Activated CD4-positive, alpha-beta T cell treated with anti-CD3 and anti-CD28 coated beads, Interleukin-2, amount 50 U/mL, for 1 hour (primary cell): ENCODE data around the gene SLC8A3.

Source experiments
- DNase-seq: peaks from one replicate; pipeline ENCODE4 v3.0.0-alpha.2; 2020

SLC8A3 gene

DNA sequence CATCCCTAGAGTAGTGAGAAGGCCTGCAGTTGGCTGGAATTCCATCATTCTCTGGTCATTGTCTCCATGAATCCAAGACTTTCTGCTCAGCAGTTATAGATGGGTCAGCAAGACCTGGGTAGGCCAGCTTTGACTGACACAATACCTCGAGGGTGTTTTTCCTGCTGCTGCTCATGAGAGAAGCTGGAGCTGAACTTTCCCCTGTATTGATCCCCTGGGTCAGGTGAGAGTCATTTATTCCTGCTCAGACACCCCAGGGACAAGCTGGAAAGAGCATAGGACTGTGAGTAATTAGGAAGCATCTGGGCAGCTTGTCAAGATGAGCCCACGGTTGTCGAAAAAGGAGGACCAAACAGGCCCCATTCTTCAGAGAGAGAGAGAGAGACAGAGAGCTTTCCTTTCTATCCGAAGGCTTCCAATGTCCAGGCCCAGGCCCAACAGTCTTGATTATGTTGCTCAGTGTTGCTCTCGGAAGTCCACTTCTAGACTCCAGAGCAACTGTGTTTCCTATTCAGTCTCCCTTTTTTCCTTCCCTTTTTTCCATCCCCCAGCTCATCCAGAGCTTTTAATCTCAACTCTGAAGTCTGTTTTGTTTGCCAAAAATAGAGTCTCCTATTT is 131.1 kb downstream of the SLC8A3 start:
- DNase-seq: no peak

DNA sequence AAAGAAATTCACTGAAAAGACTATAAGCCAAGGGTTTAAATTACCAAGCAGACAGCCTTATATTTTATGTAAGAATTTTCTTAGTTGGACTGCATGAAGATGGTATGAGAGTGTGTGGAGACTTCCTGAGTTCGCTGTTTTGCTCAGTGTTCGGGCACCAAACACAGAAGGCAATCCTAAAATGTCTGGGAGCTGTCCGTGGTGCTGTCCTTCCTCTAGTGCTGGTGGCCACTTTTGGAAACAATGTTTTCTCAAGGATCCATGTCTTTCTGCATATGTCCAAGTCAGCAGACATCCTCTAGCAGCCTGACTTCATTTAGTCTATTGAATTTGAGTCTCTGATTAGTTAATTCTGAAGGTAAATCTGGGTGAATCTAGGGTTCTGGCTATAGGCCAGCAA is 135.8 kb downstream of the SLC8A3 start:
- DNase-seq: no peak

DNA sequence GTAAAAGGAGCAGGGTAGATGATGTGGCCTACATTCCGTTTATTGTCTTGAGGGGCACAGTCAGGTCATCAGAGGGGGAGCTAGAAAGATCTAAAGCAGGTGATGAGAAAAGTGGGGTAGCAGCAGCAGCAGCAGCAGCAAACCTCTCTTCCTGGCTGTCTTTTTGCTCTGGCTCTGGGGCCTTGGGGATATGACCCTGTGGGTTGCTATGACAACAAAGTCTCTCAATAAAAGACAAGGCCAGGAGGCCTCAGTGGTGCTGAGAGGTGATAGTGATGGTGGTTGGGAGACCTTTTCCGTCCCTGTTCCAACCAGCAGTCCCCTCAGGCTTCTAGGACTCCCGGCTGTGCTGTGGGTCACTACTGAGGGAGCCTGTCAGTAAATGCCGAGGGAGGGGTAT is 138.6 kb downstream of the SLC8A3 start:
- DNase-seq: no peak

DNA sequence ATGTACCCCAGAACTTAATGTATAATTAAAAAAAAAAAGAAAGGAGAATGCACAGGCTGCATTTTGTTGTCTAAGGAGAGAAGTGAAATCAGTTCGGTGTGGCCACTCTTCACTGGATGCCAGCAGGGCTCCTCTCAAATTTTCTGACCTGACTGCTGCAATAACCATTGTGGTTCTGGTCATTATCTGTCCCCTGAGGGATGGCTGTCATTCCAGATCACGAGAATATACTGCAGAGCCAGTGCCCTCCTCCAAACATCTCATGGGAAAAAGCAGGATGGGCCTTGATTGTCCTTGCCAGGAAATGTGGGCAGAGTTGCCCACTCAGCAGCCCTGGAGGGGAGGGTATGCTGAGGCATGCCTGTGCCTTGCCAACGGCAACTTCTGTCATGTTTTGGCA is 139.1 kb downstream of the SLC8A3 start:
- no peak for DNase-seq

DNA sequence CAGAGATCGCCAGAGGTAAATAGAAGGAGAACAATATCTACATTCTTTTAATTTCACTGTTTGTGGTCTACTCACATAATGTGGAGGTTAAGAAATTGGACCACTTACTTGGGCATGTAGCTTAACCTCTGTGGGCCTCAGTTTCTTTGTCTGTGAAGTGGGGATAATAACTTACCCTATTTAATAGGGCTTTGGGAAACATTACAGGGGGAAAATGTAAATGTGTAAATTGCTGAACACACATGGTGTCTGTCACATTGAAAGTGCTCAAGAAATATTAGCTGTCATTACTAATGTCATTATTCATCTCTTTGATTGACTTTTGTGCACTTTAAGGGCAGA is 140.5 kb downstream of the SLC8A3 start:
- DNase-seq: no peak

DNA sequence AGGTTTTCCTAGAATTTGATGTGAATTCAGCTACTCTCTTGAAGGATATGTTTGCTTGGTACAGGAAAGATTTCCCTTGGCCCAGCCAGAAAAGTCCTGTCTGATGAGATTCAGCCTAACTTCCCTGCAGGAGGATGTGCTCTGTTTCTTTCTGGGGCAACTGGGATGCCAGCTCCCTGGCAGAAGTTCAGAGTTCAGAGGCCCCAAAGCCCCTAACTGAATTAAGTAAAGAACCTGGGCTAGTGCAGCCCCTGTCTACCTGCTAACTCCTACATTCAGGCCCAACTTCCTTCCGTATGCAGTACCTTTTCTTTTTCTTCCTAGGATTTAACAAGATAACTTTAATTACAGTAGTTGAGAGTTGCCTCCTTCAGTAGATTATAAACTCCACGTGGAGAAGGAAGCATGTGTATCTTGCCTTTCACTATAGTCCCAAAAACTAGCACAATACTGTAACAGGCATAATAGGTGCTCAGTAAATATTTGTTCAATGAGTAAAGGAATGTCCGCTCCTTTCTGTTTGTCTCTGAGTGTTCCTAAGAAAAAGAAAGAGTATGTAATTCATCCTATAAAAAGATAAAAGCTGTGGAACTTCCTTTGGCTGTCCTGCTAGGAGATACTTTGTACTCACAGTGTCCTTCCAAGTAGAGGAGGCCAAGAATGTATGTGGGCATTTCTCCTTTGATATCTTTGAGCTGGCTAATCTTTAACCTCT is 141.0 kb downstream of the SLC8A3 start:
- no peak for DNase-seq

DNA sequence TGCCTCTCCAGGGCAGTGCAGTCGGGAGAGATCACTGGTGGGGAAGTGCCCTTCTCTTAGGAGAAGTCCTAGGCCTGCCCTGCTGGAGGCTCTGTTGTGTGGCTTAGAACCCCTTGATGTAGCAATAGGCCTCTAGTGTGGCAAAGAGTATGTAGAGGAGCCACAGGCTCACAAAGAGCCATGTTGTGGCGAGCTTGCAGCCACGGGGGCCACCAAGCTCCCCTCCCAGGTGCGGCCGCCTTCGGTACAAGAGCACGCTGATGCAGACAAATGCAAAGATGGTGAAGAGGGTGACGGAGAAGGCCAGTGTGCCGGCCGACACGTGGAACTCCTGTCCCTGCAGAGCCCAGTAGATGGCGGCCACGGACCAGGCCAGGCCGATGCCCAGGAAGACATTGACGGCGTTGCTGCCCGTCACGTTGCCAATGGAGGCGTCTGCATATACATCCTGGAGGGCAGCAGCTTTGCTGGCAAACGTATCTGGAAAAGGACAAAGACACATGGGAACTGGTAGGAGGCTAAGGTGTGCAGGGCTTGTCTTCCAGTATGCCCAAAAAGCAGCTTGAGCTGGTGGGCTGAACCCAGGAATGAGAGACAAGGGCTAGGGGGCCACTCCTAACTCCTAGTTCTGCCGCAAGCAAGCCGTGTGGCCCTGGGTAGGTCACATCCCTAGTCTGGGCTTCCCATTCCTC is 142.8 kb downstream of the SLC8A3 start:
- DNase-seq: no peak

DNA sequence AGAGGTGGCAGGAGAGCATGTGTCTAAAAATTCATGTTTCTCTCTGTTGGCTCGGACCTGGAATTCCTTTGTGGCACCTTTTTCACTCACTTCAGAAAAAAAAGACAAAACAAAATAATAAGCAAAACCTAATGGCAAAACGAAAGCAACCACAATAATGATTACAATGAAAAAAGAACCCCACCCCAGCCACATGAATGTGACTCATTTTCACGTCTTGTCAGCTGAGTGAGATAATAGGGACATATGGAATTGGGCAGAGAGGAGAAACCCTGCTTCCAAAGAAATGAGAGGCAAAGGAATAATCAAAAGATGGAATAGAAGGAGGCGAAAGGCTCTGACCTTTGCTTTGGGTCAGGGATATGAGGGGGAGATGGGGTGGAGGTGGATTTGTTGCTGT is 143.4 kb downstream of the SLC8A3 start:
- DNase-seq: no peak

DNA sequence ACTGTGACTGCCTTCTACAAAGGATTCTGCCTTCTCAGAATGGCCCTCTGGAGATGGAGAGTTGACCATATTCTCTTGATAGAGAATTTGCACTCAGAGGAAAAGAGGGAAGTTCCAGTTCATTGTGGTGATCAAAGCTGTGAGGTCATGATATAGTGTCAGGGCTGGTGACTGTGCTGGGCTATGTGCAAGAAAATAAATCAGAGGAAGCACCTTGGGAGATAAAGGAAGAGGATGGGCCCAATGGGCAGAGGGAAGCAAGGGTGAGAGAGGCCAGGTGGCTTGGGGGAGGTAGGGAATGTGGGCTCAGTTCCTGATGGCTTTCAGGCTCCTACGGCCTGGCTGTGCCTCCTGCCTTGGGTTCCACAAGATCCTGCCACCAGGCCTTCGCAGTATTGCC is 145.8 kb downstream of the SLC8A3 start:
- DNase-seq: no peak

DNA sequence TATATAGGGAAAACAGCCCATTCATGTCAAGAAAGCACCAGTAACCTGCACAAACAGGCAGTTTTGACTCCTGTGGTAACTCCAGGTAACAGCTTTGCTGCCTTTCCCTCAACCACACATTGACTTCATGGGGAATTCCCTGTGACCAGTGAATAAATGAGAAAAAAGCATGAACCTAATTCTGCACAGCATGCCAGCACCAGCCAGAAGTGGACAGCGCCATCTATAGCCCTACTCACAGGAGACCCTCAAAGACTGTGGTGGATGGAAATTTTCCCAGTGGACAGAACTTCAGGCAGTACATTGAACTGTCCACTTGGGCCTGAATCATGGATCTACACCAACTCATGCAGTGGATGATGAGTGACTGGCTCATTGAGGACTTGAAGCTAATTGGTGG is 152.1 kb downstream of the SLC8A3 start:
- no peak for DNase-seq

DNA sequence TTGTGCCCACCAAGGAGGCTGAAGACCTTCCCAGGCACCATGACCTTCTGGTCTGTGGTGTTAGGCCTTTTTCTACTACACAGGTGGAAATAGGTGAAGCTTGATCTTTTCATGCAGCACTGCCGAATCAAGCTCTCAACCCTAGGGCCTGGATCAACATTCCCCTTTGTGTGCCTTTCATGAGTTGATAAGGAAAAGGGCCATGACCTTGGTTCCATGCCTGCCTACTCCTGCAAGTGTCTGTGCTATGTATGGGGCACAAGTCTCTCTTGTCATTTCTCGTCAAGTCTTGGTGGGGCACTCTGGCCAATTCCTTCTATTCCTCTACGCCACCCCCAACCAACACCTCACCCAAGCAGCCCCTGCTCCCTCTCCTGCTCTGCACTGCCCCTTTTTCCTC is 154.5 kb downstream of the SLC8A3 start:
- no peak for DNase-seq

DNA sequence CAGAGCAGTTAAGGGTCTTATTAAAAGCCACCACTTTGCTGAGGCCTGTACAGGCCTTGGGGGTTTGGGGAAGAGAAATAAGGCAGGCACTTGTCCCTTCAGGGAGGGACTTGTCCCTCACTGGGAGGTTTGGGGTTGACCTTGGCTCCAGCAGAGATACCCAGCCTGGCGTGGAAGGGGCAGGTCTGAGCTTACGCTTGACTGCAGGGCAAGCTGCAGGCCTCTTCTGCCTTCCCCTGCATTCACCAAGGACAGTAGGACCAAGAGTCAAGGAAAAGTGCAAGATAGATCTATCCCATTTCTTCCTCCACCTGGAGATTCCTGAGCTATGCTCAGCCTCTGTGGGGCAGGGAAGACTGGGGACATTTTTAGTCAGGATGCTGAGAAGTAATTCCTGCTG is 155.2 kb downstream of the SLC8A3 start:
- DNase-seq: no peak

DNA sequence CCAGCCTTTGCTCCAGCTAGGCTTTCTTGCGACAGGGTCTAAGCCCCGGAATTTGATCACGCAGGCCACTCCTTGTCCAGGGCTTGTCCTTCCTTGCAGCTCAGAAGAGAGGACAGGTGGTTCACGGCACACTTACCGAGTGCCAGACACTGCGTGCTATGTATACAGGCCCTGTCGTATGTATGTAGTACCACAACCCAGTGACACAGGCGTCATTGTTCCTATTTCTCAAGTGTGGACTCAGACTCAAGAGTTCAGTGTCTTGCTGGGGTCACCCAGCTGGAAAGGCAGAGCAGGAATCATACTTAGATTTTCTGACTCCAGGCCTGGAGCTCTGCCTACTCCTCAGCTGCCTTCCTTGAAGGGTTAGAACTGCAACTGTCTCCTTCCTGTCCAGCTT is 155.6 kb downstream of the SLC8A3 start:
- DNase-seq: no peak

DNA sequence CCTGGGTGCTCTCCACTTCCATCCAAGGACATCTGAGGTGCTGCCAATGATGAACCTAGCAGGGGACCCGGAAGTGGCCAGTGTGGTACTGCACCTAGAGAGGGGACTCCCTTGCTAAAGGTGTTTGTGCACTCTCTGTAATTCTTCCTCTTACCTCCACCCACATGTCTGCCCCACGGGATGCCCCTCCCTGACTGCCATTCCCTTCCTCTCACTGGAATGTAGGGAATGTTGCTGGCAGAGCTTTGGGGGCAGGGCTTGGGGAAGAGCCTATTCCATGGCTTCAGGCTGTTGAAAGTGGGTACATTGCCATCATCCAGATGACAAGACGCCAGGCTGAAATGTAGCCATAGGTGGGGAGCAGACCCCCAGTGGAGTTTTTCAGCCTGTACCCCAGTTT is 156.3 kb downstream of the SLC8A3 start:
- no peak for DNase-seq

DNA sequence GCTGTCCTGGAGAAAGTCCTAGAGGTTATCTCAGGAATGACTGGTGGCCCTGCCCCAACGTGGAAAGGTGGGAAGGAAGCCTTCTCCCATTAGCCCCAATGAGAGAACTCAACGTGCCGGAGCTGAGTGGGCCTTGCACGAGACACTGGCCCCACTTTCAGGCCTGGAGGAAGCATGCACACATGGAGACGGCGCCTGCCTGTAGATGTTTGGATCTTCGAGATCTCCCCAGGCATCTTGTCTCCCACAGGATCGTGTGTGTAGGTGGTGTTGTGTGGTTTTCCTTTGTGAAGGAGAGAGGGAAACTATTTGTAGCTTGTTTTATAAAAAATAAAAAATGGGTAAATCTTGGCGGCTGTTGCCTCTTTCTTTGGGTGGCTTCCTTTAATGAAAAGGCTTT is 156.7 kb downstream of the SLC8A3 start:
- no peak for DNase-seq

DNA sequence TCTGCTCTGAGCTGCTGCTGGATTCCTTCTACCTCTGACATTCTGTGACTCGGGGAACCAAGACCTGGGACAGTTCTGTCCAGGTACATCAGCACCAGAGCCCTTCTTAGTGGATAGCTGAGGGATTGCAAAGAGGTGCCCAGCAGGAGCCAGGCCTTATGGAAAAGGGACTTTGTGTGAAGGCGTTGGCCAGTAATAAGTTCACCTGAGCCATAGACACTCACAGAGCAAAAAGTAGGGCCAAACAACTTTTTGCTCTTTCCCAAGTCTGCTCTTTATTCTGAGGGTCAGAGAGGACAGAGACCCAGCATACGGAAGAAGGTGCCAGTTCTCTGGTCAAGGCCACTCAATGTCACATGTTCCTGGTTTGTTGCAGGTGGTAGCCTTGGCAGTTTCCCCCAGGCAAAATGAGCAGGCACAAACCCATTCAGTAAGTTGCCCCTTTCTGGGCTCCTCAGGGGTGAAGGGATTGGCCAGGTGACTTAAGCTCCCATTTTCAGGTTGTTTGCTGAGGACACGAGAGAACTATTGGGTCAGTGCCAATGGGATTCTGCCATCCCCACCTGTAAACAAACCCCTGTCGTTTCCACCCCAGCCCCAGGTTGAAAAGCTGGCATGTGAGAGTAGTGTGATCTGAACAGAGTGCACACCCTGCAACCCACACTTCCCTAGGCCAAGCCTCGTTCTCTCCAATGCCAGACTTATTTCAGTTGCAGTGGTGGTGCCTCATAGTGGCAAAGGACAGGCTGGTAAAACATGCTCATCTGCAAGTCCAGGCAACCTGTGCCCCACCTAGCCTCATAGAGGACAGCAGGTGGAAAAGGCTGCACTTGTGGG is 159.2 kb downstream of the SLC8A3 start:
- no peak for DNase-seq

DNA sequence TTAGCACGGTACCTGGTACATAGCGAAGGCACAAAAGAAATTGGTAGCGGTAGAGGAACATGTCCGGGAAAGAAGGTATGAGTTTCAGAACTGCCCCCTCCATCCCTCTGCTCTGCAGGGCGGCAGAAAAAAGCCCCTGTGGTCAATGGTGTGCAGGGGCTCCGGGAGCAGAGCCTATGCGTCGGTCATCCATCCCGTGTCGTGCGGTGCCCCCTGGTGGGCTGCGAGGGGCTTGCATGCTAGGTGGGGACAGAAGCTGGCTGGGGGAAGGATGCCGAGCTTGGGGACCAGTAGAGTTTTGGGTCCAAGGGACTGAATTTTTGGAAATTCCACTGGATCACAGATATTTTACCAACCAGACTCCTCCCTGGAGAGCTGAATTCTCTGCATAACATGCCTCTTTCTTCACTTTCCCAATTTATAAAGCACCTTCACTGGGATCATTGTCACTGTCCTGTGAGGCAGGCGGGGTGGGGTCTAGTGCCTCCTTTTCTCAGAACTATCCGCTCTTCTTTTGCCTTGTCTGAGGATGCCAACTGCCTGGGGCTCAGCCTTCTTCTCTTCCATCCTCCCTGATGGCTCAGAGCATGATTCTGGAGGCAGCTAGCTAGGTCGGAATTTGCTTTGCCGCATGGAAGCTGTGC is 160.8 kb downstream of the SLC8A3 start:
- peak; percentile 54 for DNase-seq

DNA sequence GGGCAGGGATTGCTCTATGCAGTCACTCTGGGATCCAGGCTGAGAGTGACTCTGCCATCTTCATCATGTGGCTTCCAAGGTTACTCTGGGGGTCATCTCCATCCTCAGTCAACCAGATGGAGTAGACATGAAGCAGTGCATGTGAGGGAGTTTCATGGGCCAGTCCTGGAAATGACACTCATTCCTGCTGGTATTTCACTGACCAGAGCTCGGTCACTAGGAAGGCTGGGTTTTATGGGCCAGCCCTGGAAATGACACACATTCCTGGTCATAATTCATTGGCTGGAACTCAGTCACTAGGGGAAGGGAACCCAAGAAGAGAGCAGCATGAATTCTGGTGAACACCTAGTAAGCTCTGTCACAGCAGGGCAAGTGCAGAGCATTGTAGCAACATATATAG is 164.9 kb downstream of the SLC8A3 start:
- no peak for DNase-seq

DNA sequence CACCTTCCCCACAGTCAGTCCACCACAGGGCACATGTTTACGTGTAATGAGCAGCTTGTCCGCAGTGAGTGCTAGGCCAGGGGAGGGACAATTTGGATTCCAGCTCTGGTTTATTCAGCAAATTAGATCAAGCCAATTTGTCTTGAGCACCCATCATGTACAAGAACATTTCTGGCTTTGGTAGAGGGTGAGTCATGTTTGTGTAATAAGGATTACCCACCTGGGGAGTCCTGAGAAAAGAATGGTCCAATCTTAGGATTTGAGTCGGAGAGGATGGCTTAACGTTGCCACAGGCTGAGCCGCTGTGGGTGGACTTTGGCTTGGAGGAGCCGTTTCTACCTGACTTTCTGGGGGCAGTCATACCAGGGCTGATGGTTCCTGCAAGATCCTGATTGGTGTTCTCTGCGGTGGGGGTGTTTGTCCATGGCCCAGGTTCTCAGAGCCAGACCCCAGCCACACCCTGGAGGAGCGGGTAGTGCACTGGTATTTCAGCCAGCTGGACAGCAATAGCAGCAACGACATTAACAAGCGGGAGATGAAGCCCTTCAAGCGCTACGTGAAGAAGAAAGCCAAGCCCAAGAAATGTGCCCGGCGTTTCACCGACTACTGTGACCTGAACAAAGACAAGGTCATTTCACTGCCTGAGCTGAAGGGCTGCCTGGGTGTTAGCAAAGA is 165.8 kb downstream of the SLC8A3 start:
- DNase-seq: no peak

DNA sequence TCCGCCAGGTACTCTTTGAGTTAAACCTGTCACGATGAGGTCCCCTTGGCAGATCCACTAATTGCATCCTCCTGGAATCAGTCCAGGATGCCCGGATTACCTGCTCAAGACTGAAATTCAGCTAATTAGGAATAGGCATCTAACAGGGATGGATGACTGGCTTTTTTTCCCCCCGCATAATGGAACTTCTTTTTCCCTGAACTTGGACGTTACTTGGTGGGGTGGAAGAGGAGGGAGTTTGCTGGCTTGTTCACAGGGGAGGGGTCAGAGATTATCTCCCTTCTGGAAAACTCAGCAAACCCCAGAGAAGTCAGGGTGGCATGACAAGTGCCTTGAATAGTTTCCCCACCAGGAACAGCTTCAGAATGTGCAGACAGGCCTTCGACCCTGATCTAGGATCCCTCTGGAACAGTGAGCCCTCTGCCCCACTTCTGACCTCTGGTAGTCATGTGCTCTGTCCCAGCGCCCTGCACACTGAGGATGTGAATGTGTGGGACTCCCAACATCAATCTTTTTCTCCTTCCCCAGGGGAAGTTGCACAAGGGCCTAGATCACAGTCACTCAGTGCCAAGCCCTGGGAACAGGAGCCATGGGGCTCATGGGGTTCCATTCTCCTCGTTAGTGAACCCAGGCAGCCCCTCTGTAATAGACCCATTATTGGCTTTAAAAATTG is 167.1 kb downstream of the SLC8A3 start:
- DNase-seq: no peak

DNA sequence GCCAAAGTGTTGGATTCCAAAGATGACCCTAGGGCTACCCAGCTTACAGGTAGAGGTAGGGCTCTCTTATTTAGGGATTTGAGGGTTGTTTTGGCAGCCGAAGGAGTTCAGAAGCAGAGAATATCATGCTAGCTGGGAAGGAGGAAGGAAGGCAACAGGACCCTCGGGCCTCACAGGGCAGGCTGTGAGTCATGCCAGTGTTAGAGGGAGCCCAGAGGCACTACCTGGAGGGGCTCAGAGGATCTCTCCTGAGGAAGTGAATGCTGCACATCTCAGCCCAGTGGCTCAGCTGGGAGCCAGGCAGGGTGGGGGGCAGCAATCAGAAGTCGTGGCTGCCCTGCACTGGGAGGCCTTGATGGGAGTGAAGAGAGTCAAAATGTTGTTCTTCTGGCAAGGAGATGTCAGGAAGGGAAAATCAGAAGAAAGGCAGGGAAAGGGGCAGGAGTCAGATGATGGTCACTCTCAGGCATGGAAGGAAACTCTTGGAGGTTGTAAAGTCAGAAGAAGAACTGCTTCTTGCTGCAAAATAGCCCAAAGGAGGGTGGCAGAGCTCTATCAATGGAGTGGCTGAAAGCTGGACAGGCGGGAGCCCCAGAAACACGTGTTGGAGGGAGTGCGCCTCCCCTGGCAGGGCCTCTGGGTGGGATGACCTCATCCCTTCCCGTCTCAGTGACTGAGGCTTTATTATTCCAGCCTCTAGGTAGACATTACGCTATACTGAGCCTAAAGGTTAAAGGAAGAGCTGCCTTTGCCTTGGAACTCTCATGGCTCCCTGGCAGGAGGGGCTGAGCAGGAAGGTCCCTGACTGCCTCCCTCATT is 168.2 kb downstream of the SLC8A3 start:
- DNase-seq: no peak
